ENCODE results near the gene AP1M2. TPM values are rescaled to one million over a fixed set of nuclear protein-coding genes. Genes with fewer than 3 reads are reported as not detected.

The AP1M2 gene
- polyA plus RNA-seq, 1 donor (not counting 4 experiments of a cell fraction or from before 2014, with no cell fraction given), result 83.1 TPM

DNA sequence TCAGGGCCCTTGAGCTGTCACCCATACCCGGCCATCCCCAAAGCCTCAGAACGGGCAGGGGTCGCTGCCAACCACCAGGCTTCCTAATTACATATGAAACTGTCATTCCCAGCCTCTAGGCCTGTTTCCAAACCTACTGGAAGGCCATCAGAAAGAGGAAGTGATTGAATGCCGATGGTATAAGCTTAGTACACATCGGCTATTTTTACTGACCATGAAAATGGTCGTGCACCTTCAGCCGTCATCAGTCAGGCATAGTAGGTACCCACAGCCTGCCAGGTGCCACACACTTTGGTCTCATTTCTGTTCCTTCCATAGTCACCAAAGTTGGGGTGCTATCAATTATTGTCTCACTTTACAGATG, 31.5 kb downstream of the AP1M2 start:
- H3K9me1 ChIP-seq (ENCODE audit: control insufficient read depth, extremely low read depth, insufficient read depth, low read length), result no peaks in the 10 kb centered on the region
- H4K20me1 ChIP-seq (ENCODE audit: control insufficient read depth, extremely low read depth, insufficient read depth, low read length), result peaks cover 13% of the 10 kb centered on the region
- peak overlapping the region; percentile 65 for H3K27ac ChIP-seq (ENCODE audit: control insufficient read depth, insufficient read depth, low read length)
- dilution Hi-C loops (cut with MboI; ENCODE audit: extremely low pct_ligation_motif_present, low sequenced_read_pairs), result loop anchor here (5.0 kb wide), 1 partner anchor 43 kb away; no protein-coding TSS in a partner anchor
- peaks cover 34% of the 10 kb centered on the region for H3K4me1 ChIP-seq (ENCODE audit: control insufficient read depth, extremely low read depth, insufficient read depth, low read length)
- no peak overlapping the region for H2AFZ ChIP-seq (ENCODE audit: control insufficient read depth, low read length)
- no peak for FAIRE-seq
- peak overlapping the region; percentile 40 for H3K4me2 ChIP-seq (ENCODE audit: control insufficient read depth, extremely low read depth, insufficient read depth, low read depth, low read length)
- DNase-seq (ENCODE audit: low read depth, low spot score), result no peak
- H3K4me3 ChIP-seq (ENCODE audit: control insufficient read depth in 2 of 3, extremely low read depth in 1 of 3, insufficient read depth in 2 of 3, low read depth in 1 of 3, low read length in 3 of 3), result no peak overlapping the region
- H3K79me2 ChIP-seq (ENCODE audit: control insufficient read depth, insufficient read depth, low read length), result peaks cover 2% of the 10 kb centered on the region
- H3K9ac ChIP-seq (ENCODE audit: control insufficient read depth, extremely low read depth, insufficient read depth, low read length), result peak overlapping the region; percentile 50
- TF ChIP-seq, protein P1, sequence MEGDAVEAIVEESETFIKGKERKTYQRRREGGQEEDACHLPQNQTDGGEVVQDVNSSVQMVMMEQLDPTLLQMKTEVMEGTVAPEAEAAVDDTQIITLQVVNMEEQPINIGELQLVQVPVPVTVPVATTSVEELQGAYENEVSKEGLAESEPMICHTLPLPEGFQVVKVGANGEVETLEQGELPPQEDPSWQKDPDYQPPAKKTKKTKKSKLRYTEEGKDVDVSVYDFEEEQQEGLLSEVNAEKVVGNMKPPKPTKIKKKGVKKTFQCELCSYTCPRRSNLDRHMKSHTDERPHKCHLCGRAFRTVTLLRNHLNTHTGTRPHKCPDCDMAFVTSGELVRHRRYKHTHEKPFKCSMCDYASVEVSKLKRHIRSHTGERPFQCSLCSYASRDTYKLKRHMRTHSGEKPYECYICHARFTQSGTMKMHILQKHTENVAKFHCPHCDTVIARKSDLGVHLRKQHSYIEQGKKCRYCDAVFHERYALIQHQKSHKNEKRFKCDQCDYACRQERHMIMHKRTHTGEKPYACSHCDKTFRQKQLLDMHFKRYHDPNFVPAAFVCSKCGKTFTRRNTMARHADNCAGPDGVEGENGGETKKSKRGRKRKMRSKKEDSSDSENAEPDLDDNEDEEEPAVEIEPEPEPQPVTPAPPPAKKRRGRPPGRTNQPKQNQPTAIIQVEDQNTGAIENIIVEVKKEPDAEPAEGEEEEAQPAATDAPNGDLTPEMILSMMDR (optimal IDR thresholded peaks at IDR 0.05 in 1 of 3, IDR thresholded peaks at IDR 0.05 in 1 of 3, conservative IDR thresholded peaks at IDR 0.05 in 1 of 3; ENCODE audit: extremely low read depth in 1 of 3, insufficient read depth in 2 of 3, low read length in 3 of 3), result no peak
- no peak for TF ChIP-seq EZH2 (IDR thresholded peaks at IDR 0.05; ENCODE audit: low read length)
- H3K27me3 ChIP-seq (ENCODE audit: control insufficient read depth, extremely low read depth, insufficient read depth, low read length), result no peaks in the 10 kb centered on the region
- peaks cover 32 to 59% of the 10 kb centered on the region in 2 experiments for H3K36me3 ChIP-seq (ENCODE audit: control insufficient read depth in 2 of 2, extremely low read depth in 1 of 2, insufficient read depth in 2 of 2, low read length in 2 of 2)
- no peaks in the 10 kb centered on the region for H3K9me3 ChIP-seq (ENCODE audit: control insufficient read depth, low read depth, low read length)

DNA sequence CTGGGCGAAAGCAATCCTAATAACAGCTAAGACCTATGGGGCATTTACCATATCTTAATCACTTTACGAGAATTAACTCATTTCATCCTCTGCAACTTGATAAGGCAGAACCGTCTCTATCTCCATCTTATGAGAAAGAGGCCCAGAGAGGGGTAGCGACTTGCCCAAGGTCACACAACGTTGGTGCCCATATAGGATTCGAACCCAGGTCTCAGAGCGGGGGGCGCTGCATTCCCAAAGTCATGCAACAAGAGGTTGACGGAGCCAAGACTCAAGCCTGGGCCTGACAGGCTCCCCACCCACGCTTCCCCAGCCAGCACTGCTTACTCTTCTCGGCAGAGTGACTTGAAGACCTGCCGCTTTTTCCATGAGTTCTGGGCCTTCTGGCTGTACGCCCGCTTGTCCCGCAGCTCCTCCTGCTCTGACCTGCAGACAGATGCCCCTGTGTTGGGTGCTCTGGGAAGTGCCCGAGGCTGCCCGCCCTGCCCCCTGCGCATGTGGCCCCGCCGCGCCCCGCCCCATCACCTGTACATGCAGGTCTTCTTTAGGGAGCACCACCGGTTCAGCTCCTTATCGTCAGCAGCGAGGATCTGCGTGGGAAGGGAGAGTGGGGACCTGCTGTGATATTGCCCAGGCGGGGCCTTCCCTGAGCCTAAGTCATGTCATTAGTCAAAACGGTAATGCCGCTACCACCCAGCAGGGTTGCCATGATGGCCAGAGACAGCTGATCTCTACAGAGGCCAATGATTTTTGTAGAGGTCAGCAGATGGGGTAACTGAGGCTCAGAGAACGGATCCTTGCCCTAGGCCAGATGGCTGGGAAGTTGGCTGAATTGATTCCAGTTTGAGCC, 32.1 kb downstream of the AP1M2 start:
- Histone ChIP-seq H3K79me2 (ENCODE audit: control insufficient read depth, insufficient read depth, low read length) (peaks cover 2% of the 10 kb centered on the region), H2AFZ (ENCODE audit: control insufficient read depth, low read length) (no peak overlapping the region), H3K9me1 (ENCODE audit: control insufficient read depth, extremely low read depth, insufficient read depth, low read length) (no peaks in the 10 kb centered on the region), H3K27ac (ENCODE audit: control insufficient read depth, insufficient read depth, low read length) (peak overlapping the region; percentile 65), H3K36me3 (ENCODE audit: control insufficient read depth in 2 of 2, extremely low read depth in 1 of 2, insufficient read depth in 2 of 2, low read length in 2 of 2) (peaks cover 29 to 59% of the 10 kb centered on the region in 2 experiments), H3K9ac (ENCODE audit: control insufficient read depth, extremely low read depth, insufficient read depth, low read length) (peak overlapping the region; percentile 50), H3K9me3 (ENCODE audit: control insufficient read depth, low read depth, low read length) (no peaks in the 10 kb centered on the region), H3K4me2 (ENCODE audit: control insufficient read depth, extremely low read depth, insufficient read depth, low read depth, low read length) (peak overlapping the region; percentile 40), H4K20me1 (ENCODE audit: control insufficient read depth, extremely low read depth, insufficient read depth, low read length) (peaks cover 13% of the 10 kb centered on the region), H3K4me1 (ENCODE audit: control insufficient read depth, extremely low read depth, insufficient read depth, low read length) (peaks cover 34% of the 10 kb centered on the region), H3K27me3 (ENCODE audit: control insufficient read depth, extremely low read depth, insufficient read depth, low read length) (no peaks in the 10 kb centered on the region), H3K4me3 (ENCODE audit: control insufficient read depth in 2 of 3, extremely low read depth in 1 of 3, insufficient read depth in 2 of 3, low read depth in 1 of 3, low read length in 3 of 3) (no peak overlapping the region)
- dilution Hi-C loops (cut with MboI; ENCODE audit: extremely low pct_ligation_motif_present, low sequenced_read_pairs), result loop anchor here (5.0 kb wide), 1 partner anchor 43 kb away; no protein-coding TSS in a partner anchor
- FAIRE-seq (peak; percentile 67), DNase-seq (ENCODE audit: low read depth, low spot score) (peak; percentile 79)
- TF ChIP-seq, protein P1 (optimal IDR thresholded peaks at IDR 0.05 in 1 of 3, IDR thresholded peaks at IDR 0.05 in 1 of 3, conservative IDR thresholded peaks at IDR 0.05 in 1 of 3; ENCODE audit: extremely low read depth in 1 of 3, insufficient read depth in 2 of 3, low read length in 3 of 3), result peak in 2 of 3 experiments; percentile 26 to 40
- TF ChIP-seq EZH2 (IDR thresholded peaks at IDR 0.05; ENCODE audit: low read length), result no peak

Data from keratinocyte (primary cell).